K562 (cell line): ENCODE measurements around the gene ZNF71. TPM values are rescaled to one million over a fixed set of nuclear protein-coding genes. Genes with fewer than 3 reads are reported as not detected.

Source experiments
- AFF1 ChIP-seq, 2 experiments: fragments of 450-650 bp; IDR thresholded peaks; 2 replicates each; pipeline ENCODE4 v1.6.1; 2018; ENCODE audit warnings: mild to moderate bottlenecking in 2 of 2, low read depth in 1 of 2; ENCODE audit not compliant: partially characterized antibody in 2 of 2
- CHD4 ChIP-seq: fragments of 200-600 bp; sonication (generic); IDR thresholded peaks from 3 replicates; pipeline ENCODE4 v1.6.1; 2012; ENCODE audit warnings: low read depth, mild to moderate bottlenecking, mixed read lengths, low read length, inconsistent platforms; ENCODE audit not compliant: insufficient read depth, insufficient replicate concordance, poor library complexity, severe bottlenecking
- HDAC1 ChIP-seq, 2 experiments: fragments of 450-650 bp; IDR thresholded peaks; 2 replicates each; pipeline ENCODE4 v1.6.1; 2016 to 2017; ENCODE audit warnings: inconsistent platforms in 1 of 2, mild to moderate bottlenecking in 1 of 2, moderate library complexity in 1 of 2
- MYBL2 ChIP-seq, 2 experiments: fragments of 450-650 bp in 1 of 2; sonication (generic) in 1 of 2; formaldehyde crosslinking in 1 of 2; IDR thresholded peaks; 2 replicates each; pipeline versions ENCODE4 v1.6.1 to v1.8.1; 2017 to 2022; ENCODE audit warnings: borderline replicate concordance in 1 of 2, inconsistent platforms in 1 of 2, low read depth in 1 of 2, mild to moderate bottlenecking in 1 of 2, missing genetic modification reagents in 1 of 2, moderate library complexity in 1 of 2
- TGIF2 ChIP-seq: sonication (generic); formaldehyde crosslinking; IDR thresholded peaks from 2 replicates; pipeline ENCODE4 v1.8.1; 2022; ENCODE audit warnings: mild to moderate bottlenecking, missing genetic modification reagents, moderate library complexity
- THAP7 ChIP-seq: fragments of 250-450 bp; sonication (Bioruptor Pico); IDR thresholded peaks from 2 replicates; pipeline ENCODE4 v1.5.0; 2021
- ZNF311 ChIP-seq: fragments of 250-450 bp; sonication (Bioruptor Pico); IDR thresholded peaks from 2 replicates; pipeline ENCODE4 v1.4.0; 2020; ENCODE audit warnings: mild to moderate bottlenecking, moderate library complexity
- ZNF707 ChIP-seq: fragments of 250-450 bp; sonication (Bioruptor Pico); conservative IDR thresholded peaks from 2 replicates; pipeline ENCODE4 v1.8.0; 2022; ENCODE audit warnings: inconsistent platforms, mild to moderate bottlenecking, moderate library complexity
- polyA plus RNA-seq, 8 experiments: library from polyadenylated mRNA; depleted of rRNA in 4 of 8; stranded (reverse) in 5 of 8; unstranded in 3 of 8; fragments of >200 nt; fragmentation: Nextera tagmentation in 2 of 8; fragmentation: Illumina TruSeq in 1 of 8; extraction: Ambion mirVana in 2 of 8; extraction: Trizol in 1 of 8; gene quantifications; 2 replicates each; pipeline versions ENCODE4 v1.2.1 to v1.2.3, GENCODE V29; 2011 to 2014; ENCODE audit warnings: inconsistent platforms in 1 of 8, missing spikeins in 1 of 8
- total RNA-seq, 7 experiments: library from RNA; depleted of rRNA in 6 of 7; stranded (reverse); fragments of >200 nt in 6 of 7; fragmentation: Illumina TruSeq in 2 of 7; extraction: Trizol in 2 of 7; gene quantifications; 2 replicates each; pipeline versions ENCODE4 v1.2.1 to v1.2.3, GENCODE V29; 2011 to 2021; ENCODE audit warnings: low replicate concordance in 1 of 7
- TF ChIP-seq, protein P1 (sequence below): fragments of 200-600 bp; sonication (generic); IDR thresholded peaks from one replicate; pipeline ENCODE4 v1.6.1; 2012; ENCODE audit warnings: mild to moderate bottlenecking, low read depth, low read length, inconsistent platforms

ZNF71 gene
- total and polyA plus RNA-seq, 9 of the 15 experiments (the other 6 are each of a cell fraction or from before 2014, with no cell fraction given): 0.04 to 0.13 (median 0.06) TPM; not detected in 4

DNA sequence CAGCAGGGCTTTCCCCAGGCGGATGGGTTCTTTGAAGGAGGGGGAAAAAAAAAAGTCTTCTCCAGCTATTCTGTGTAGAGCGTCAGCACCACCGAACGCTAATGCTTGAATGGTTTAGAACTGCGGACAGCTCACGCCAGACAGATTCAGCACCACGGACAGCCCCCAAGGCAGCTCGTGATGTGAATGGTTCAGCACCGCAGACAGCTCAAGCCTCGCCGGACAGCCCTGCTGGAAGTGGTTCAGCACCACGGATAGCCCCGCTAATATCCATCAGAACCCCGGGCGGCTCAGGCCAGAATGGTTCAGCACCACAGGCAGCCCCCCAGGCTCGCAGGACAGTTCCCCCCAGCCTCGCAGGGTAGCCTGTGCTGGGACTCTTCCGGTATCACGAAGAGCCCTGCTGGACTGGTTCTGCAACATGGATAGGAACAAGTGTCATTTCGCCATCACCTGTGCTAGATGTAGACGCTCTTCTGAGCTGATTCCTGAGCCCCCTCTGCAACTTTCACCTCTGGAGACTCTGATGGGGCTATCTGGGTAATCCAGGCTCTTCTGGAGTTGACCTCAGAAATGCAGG lies 43.0 kb downstream of the ZNF71 start (continued):
- TF ChIP-seq AFF1 (IDR thresholded peaks at IDR 0.05; ENCODE audit: low read depth in 1 of 2, partially characterized antibody in 2 of 2) (peak in 1 of 2 experiments; percentile 99), THAP7 (CRISPR knock-in tag) (no peak), CHD4 (no peak), ZNF707 (CRISPR knock-in tag) (0 out of 2 replicates have a peak, but pooled peaks have one; percentile 31), HDAC1 (IDR thresholded peaks at IDR 0.05) (peak in 1 of 2 experiments; percentile 68; a peak in 2 of 4 replicates), ZNF311 (CRISPR knock-in tag) (0 out of 2 replicates have a peak, but pooled peaks have one; percentile 39), TGIF2 (CRISPR knock-in tag) (peak; percentile 84; the same call in 1 of the 2 replicates), MYBL2 (IDR thresholded peaks at IDR 0.05; ENCODE audit: low read depth) (no peak), MYBL2 (CRISPR knock-in tag; IDR thresholded peaks at IDR 0.05; ENCODE audit: borderline replicate concordance) (no peak)
- TF ChIP-seq, protein P1, sequence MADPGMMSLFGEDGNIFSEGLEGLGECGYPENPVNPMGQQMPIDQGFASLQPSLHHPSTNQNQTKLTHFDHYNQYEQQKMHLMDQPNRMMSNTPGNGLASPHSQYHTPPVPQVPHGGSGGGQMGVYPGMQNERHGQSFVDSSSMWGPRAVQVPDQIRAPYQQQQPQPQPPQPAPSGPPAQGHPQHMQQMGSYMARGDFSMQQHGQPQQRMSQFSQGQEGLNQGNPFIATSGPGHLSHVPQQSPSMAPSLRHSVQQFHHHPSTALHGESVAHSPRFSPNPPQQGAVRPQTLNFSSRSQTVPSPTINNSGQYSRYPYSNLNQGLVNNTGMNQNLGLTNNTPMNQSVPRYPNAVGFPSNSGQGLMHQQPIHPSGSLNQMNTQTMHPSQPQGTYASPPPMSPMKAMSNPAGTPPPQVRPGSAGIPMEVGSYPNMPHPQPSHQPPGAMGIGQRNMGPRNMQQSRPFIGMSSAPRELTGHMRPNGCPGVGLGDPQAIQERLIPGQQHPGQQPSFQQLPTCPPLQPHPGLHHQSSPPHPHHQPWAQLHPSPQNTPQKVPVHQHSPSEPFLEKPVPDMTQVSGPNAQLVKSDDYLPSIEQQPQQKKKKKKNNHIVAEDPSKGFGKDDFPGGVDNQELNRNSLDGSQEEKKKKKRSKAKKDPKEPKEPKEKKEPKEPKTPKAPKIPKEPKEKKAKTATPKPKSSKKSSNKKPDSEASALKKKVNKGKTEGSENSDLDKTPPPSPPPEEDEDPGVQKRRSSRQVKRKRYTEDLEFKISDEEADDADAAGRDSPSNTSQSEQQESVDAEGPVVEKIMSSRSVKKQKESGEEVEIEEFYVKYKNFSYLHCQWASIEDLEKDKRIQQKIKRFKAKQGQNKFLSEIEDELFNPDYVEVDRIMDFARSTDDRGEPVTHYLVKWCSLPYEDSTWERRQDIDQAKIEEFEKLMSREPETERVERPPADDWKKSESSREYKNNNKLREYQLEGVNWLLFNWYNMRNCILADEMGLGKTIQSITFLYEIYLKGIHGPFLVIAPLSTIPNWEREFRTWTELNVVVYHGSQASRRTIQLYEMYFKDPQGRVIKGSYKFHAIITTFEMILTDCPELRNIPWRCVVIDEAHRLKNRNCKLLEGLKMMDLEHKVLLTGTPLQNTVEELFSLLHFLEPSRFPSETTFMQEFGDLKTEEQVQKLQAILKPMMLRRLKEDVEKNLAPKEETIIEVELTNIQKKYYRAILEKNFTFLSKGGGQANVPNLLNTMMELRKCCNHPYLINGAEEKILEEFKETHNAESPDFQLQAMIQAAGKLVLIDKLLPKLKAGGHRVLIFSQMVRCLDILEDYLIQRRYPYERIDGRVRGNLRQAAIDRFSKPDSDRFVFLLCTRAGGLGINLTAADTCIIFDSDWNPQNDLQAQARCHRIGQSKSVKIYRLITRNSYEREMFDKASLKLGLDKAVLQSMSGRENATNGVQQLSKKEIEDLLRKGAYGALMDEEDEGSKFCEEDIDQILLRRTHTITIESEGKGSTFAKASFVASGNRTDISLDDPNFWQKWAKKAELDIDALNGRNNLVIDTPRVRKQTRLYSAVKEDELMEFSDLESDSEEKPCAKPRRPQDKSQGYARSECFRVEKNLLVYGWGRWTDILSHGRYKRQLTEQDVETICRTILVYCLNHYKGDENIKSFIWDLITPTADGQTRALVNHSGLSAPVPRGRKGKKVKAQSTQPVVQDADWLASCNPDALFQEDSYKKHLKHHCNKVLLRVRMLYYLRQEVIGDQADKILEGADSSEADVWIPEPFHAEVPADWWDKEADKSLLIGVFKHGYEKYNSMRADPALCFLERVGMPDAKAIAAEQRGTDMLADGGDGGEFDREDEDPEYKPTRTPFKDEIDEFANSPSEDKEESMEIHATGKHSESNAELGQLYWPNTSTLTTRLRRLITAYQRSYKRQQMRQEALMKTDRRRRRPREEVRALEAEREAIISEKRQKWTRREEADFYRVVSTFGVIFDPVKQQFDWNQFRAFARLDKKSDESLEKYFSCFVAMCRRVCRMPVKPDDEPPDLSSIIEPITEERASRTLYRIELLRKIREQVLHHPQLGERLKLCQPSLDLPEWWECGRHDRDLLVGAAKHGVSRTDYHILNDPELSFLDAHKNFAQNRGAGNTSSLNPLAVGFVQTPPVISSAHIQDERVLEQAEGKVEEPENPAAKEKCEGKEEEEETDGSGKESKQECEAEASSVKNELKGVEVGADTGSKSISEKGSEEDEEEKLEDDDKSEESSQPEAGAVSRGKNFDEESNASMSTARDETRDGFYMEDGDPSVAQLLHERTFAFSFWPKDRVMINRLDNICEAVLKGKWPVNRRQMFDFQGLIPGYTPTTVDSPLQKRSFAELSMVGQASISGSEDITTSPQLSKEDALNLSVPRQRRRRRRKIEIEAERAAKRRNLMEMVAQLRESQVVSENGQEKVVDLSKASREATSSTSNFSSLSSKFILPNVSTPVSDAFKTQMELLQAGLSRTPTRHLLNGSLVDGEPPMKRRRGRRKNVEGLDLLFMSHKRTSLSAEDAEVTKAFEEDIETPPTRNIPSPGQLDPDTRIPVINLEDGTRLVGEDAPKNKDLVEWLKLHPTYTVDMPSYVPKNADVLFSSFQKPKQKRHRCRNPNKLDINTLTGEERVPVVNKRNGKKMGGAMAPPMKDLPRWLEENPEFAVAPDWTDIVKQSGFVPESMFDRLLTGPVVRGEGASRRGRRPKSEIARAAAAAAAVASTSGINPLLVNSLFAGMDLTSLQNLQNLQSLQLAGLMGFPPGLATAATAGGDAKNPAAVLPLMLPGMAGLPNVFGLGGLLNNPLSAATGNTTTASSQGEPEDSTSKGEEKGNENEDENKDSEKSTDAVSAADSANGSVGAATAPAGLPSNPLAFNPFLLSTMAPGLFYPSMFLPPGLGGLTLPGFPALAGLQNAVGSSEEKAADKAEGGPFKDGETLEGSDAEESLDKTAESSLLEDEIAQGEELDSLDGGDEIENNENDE: no peak
